GM19025 (cell line): Measurements from ENCODE around the gene ADGRL3.

Experiments used
- ATAC-seq: cut with Tn5 transposase; IDR thresholded peaks from one replicate; pipeline ENCODE4 v1.9.1; 2021; ENCODE audit warnings: mild to moderate bottlenecking, low read depth, moderate library complexity; ENCODE audit not compliant: unreplicated experiment

ADGRL3 gene

DNA sequence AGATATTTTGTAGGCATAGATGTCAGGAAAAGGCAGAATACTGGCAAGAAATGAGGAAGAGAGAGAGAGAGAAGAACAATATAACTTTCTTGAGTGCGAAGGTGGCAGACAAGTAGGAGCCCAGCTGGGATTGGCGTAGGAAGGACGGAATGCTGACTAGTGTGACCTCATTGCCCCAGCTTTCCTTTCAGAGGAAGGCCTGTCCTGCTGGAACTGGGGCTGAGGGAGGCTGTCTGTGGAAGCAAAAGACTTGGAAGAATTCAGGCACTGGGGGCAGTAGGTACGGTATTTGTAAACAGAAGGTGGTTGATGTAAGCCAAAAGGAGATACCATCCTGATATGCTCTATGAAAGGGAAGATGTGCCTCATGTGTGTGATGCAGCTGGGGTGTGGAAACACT is 818.4 kb downstream of the ADGRL3 start:
- ATAC-seq = no peak

DNA sequence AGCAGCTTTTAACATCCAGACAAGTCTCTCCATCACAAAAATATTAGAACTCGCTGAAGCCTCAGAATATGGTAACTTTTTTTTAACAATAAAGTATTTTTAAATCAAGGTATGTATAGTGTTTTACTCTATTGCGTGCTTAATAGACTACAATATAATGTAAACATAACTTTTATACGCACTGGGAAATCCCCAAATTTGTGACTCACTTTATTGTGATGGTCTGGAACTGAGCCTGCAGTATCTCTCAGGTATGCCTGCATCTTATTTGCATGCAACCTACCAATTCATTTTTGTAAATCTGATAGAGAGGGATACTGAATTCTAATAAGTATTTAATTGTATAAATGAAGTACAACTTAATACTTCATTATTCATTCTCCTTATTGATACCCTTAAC is 823.5 kb downstream of the ADGRL3 start:
- ATAC-seq = no peak

DNA sequence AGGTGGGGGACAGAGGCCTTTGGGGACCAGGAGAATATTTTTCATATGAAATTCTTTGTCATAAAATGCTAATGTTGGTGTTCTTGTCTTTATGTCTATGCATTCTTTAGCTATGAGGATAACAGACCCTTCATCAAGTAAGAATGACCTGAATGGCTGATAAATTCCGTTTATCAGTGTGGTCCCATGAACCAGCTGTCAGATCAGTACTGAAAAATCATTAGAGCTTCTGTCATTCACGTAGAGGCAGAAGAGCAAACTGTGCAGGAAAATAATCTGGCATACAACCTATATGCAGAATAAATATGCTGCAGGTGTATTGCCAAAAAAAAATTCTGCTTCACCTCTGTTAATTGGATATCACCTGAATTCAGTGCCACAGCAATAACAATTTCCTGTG is 828.6 kb downstream of the ADGRL3 start:
- ATAC-seq = no peak

DNA sequence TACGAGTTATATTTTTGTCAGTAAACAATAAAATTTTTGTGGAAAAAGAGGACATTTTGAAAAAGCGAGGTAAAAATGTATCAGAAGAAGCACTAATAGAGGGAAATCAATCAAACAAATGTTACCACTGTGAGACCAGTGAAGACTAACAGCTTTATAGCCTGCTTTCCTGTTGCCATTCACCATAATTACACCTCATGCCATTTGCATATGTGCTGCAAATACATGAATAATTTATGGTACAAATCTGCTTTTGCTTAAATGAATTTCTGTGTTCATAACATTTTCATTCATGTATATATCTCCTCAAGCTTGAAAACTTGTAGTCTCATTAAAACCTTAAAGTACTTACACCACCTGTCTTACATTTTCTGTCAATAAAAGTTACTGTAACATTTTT is 830.8 kb downstream of the ADGRL3 start:
- ATAC-seq = no peak

DNA sequence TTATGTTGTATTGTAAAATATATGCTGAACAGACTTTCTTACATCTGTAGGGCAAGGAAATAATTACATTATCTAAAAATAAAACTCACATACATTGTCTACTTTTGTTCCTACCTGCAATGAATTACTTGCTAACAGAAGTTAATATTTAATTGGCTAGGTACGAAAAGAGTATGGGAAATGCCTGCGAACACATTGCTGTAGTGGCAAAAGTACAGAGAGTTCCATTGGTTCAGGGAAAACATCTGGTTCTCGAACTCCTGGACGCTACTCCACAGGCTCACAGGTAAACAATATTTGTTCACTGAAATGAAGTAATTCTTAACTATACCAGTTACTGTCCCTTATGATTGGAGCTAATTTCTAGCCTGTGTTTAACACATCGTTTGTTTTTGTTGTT is 837.4 kb downstream of the ADGRL3 start:
- no peak for ATAC-seq

DNA sequence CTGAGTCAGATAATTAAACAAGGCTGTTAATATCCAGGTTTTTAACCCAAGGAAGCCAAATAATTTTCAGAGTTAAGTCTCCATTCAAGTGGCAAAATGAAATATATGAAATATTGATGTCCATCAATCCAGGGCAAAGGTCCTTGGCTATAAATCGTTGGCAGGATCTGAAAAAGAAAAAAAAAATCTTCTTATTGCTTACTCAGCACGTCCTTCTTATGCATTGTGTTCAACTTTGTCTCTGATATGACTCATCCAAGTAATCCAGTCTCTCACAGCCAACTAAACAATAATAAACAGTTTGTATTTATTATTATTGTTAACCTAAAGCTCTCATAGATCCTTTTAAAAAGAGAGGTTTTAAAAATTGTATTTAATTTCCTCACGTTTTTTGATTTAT is 851.2 kb downstream of the ADGRL3 start:
- ATAC-seq = no peak

DNA sequence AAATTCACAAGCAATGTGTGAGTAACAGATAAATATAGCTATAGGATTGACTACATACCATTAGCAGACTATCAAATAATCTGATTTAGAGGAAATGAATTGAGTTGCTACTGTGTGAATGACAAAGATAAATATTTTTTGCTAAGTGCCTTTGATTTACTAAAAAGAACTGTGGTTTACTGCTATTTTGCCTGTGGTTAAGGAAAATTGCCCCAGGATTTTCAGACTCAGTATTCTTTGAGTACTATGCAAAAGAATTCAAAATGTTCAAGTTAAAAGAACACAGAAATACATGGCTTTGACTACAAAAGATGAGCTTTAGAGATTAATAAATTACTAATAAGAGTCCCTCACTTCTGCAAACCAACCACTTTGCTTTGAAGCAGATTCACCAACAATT is 853.8 kb downstream of the ADGRL3 start:
- ATAC-seq = no peak

DNA sequence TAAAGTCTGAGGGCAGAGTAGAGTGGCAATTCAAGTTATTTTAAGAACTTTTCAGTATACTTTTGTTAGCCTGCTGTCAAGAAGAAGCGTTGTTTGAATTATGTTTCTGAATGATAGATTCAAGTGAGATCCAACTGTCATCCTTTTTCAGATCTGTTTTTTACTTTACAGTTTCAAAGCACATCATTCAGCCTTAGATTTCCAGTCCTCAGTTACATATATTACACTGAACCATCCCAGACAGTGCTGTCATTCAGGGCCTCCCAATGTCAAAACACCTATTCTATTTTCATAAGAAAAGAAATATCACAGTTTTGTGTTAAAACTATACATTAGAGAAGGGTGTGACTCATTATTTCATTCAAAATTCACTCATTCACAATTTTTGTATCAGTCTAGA is 856.9 kb downstream of the ADGRL3 start:
- ATAC-seq = no peak

DNA sequence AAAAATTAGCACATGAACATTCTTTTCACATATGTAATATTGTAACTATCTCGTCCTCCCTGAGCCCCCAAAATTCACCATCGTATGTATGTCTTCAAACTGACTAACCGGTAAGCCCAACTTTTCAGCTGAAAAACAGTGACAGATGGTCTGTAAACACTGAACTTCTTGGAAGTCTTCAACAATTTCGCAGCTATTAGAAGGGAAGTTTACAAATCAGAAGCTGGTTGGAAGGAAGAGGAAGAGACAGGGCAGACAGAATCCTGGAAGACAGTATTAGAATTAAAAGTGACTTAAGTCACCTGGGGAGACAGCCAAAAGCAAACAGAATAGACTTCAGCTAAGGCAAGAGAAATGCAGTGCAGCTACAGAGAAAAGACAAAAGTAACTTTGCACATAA is 858.4 kb downstream of the ADGRL3 start:
- ATAC-seq = no peak

DNA sequence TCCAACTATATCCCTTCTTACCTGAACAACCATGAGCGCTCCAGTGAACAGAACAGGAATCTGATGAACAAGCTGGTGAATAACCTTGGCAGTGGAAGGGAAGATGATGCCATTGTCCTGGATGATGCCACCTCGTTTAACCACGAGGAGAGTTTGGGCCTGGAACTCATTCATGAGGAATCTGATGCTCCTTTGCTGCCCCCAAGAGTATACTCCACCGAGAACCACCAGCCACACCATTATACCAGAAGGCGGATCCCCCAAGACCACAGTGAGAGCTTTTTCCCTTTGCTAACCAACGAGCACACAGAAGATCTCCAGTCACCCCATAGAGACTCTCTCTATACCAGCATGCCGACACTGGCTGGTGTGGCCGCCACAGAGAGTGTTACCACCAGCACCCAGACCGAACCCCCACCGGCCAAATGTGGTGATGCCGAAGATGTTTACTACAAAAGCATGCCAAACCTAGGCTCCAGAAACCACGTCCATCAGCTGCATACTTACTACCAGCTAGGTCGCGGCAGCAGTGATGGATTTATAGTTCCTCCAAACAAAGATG is 870.2 kb downstream of the ADGRL3 start:
- no peak for ATAC-seq

DNA sequence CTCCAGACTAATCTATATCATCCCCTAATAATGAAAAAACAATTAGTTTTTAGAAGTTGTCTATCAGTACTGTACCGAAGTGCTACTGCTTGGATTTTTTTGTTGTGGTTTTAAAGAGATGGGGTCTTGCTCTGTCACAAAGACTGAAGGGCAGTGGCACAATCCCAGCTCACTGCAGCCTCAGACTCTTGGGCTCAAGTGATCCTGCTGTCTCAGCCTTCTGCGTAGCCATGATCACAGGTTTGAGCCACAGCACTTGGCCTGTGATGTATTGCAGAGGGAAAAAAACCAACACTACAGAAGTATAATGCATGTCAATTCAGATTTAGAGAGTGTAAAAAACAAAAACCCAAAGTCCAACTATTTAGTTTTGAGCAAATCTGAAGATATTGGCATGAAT is 875.0 kb downstream of the ADGRL3 start:
- no peak for ATAC-seq

DNA sequence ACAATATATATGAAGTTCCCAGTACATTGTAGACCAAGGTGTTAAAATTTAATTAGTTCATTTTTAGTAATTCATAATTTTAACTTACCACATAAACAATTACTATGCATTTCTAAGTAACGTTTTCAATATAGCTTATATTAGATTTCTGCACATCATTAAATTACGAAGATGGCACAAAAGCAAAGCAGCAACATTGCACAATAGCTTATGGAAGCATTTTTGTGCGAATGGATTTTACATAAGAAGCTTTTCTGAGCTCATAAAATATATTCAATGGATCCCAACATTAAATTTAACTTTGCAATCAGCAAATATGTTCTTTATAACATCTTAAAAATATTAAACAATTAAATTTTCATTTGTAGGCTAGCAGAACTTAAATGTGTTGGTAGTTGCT is 875.4 kb downstream of the ADGRL3 start:
- ATAC-seq = no peak

DNA sequence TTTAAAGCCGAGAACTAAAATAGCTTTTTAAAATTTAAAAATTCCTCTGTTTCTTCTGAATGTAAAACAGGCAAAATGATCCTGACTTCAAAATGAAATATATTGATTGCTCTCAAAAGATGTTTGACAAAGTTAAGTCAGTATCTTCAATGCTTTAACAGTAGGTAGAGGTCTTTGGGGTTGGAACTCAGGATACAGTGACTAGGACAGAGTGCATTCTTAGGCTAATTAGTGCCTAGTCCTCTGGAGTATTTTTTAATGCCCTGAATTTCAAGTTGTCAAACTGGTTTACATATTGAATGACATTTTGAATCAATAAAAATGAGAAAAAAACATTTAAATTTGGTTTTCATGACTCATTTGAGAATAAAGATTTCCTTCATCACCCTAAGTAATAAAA is 877.3 kb downstream of the ADGRL3 start:
- ATAC-seq = no peak

DNA sequence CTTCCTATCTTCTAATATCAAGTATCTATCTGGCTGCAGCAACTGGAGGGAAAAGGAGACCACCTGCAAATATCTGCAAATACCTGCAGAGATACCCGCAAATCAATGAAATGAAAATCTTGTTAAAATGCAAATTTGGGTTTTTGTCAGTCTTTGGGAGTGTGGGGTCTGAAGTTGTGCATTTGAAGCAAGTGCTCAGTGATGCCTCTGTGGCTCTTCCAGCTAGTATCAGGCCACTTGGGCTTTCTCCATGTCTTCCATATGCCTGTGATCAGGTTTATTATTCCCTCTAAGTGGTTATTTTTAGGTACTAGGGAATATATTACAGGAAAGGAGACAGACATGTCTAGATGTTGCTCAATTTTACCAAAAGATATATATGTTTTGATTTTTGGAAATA is 880.3 kb downstream of the ADGRL3 start:
- no peak for ATAC-seq

DNA sequence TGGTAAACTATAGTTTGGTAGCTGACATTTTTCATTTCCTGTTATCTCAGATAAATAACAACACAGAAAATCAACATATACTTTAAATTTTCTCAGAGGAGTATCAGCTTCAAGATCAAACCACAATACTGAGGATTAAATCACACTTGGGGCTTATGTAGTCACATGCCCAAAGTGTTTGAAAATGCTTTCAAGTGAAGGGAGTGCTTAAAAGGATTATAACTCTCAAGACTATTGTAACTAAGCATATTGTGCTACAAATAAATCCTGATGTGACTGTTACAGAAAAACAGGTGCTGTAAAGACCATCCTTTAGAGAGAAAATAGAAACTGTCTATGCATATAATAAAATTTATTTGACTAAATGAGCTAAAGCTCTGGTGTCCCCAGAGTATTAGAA is 887.6 kb downstream of the ADGRL3 start:
- ATAC-seq = no peak

DNA sequence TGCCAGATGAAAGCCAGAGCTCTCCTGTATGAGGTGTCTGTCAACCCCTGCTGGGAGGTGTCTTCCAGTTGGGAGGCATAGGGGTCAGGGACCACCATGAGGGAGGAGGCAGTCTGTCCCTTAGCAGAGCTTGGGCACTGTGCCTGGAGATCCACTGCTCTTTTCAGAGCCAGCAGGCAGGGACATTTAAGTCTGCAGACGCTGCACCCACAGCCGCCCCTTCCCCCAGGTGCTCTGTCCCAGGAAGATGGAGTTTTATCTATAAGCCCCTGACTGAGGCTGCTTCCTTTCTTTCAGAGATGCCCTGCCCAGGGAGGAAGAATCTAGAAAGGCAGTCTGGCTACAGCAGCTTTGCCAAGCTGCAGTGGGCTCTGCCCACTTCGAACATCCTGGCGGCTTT is 893.6 kb downstream of the ADGRL3 start:
- no peak for ATAC-seq

DNA sequence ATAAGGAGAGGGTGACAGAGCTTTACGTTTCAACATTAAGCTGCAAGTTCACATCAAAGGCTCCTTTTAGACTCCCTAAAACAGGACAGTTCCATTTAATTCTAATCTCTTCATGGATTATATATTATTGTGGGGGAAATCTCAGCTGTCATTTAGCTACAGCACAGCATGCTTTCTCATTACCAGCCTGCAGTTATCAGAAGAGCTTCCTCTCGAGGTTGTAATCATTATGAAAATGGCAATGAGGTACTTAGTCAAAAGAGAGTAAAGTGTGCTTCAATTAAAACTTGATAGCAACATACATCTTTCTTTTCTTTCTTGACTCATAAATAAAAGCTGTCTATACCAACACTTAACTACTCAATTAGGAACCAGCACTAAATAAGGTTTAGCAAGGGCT is 896.8 kb downstream of the ADGRL3 start:
- ATAC-seq = no peak

DNA sequence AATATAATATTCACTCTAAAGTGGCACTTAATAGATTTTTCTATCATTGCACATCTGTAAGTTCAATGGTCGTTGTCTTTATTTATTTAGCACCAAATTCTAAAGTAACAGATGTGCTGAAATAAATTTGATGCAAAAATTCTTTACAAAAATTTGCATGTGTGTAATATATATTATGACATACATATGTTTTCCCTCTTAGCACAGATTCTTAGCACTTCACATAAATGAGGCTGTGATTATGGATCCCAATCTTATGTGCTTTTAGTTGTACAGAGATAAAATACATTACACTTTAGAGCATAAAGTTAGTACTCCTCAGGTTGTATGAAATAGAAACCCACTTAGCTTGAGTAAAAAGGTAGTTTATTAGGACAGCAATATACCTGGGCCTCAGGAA is 915.1 kb downstream of the ADGRL3 start:
- no peak for ATAC-seq

DNA sequence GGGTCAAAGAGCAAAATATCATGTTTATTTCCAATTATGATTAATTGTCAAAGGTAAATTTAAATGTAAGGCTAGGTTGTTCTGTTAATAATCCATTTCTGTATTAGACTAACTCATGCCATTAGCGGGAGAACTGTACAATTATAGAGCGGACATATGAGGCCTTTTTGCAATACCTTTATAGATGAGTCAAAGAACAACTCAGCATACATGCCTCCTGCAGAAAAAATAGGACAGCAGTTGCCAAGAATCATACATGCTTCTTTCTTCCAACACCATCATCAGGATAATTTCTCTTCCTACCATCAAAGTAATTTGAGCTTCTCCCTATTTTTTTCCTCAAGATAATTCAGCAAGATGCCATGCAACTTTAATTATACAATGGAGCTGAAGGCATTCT is 917.8 kb downstream of the ADGRL3 start:
- ATAC-seq = no peak

DNA sequence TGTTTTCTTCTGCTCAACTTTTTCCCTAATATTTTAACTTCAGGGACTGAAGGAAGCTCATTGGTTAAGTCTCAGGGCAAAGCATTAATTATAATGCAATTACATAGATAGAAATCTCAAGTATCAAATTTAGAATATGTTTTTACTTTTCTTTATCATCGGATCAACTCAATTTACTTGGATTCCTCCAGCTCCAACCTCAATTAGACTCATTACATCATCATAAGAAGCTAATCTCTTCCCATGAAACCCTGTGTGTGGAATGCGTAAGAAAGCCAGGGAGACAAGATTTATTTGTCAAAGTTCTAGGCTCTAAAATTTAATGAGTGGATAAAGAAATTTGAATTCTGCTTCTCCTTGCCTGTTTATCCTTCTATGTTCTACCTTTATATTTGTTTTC is 918.4 kb downstream of the ADGRL3 start:
- ATAC-seq = no peak

DNA sequence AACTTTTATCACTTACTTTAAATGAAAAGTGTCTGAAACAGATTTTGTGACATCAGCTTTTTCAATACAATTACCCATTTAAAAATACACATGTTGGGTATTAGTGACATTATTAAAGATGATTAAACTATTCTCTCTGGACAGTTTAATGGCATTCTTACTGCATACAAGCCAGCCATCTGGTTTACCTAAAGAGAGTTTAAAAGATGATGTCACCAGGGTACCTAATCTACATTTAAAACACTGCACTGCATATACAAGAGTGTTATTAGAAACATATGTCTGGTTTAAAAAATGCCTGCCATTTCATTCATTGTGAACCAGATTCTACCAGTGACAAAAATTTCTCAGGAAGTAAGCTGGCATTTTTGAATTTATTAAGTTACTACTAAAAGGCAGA is 919.1 kb downstream of the ADGRL3 start:
- ATAC-seq = no peak

DNA sequence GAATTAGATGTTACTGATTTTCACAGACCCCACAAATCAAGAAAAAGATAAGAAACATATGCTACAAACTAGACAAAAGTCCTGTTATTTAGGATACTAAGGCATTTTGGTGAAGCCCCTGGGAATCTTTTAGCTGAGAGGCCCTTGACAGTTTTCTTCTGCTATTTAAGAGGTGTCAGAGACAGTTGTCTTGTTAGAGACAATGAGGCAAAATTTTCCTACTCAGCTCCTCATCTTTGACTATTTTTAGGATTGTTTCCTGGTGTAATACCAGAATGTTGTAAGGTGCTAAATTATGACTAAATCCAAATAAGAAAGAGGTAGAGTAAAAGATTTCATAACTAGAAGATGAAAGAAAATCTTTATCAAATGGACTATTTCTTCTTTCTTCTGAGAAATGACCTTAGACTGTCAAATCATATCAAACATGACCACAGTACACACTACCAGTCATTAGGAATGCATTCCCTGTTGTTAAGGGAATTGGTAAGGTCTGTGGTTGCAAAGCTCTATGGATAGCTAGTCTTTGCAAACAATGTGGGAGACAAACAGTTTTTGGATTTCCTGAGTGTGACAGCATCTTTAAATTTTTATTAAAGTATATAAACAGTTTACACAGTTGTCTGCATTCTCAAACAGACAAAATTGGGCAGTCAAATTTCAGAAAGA is 926.1 kb downstream of the ADGRL3 start:
- ATAC-seq = no peak
